ENCODE data around the gene KRT9.

The KRT9 gene

GRCh38 chr17:41581366-41582060 is 9.7 kb upstream of the KRT9 start:
- H3K9me2 ChIP-seq (ENCODE audit: low read depth, low read length), result no peaks in the 10 kb centered on the region
- H3K27me3 ChIP-seq (ENCODE audit: insufficient read depth, low read length), result no peaks in the 10 kb centered on the region
- no peak overlapping the region for H3K4me3 ChIP-seq (ENCODE audit: low read depth, low read length, poor library complexity, severe bottlenecking)
- no peaks in the 10 kb centered on the region for H3K79me2 ChIP-seq (ENCODE audit: insufficient read depth, low read length)
- no peaks in the 10 kb centered on the region for H3F3A ChIP-seq (ENCODE audit: insufficient read depth, low read length)
- H2AFZ ChIP-seq (ENCODE audit: low read length), result no peak overlapping the region
- no peaks in the 10 kb centered on the region for H3K9me3 ChIP-seq (ENCODE audit: low read length)
- H3K9ac ChIP-seq (ENCODE audit: low read length), result no peak overlapping the region
- H3K4me1 ChIP-seq (ENCODE audit: insufficient read depth, low read length, severe bottlenecking), result peaks cover 4% of the 10 kb centered on the region
- H4K20me1 ChIP-seq (ENCODE audit: insufficient read depth, low read length), result no peaks in the 10 kb centered on the region
- no peak overlapping the region for H3K27ac ChIP-seq (ENCODE audit: low read depth, low read length, poor library complexity, severe bottlenecking)
- H3K36me3 ChIP-seq (ENCODE audit: insufficient read depth, low read length), result no peaks in the 10 kb centered on the region
- TF ChIP-seq EZH2 (IDR thresholded peaks at IDR 0.05; ENCODE audit: borderline replicate concordance, low read length), result no peak
- TF ChIP-seq CTCF (IDR thresholded peaks at IDR 0.05; ENCODE audit: low read length), result no peak
- H3K4me2 ChIP-seq (ENCODE audit: low read length), result no peak overlapping the region

GRCh38 chr17:41580687-41581365 is 9.0 kb upstream of the KRT9 start:
- no peak overlapping the region for H3K4me2 ChIP-seq (ENCODE audit: low read length)
- H3F3A ChIP-seq (ENCODE audit: insufficient read depth, low read length), result no peaks in the 10 kb centered on the region
- H3K27me3 ChIP-seq (ENCODE audit: insufficient read depth, low read length), result no peaks in the 10 kb centered on the region
- H3K9me3 ChIP-seq (ENCODE audit: low read length), result no peaks in the 10 kb centered on the region
- H3K27ac ChIP-seq (ENCODE audit: low read depth, low read length, poor library complexity, severe bottlenecking), result no peak overlapping the region
- no peak overlapping the region for H2AFZ ChIP-seq (ENCODE audit: low read length)
- H3K9ac ChIP-seq (ENCODE audit: low read length), result no peak overlapping the region
- H3K9me2 ChIP-seq (ENCODE audit: low read depth, low read length), result no peaks in the 10 kb centered on the region
- H3K79me2 ChIP-seq (ENCODE audit: insufficient read depth, low read length), result no peaks in the 10 kb centered on the region
- TF ChIP-seq EZH2 (IDR thresholded peaks at IDR 0.05; ENCODE audit: borderline replicate concordance, low read length) (no peak), CTCF (IDR thresholded peaks at IDR 0.05; ENCODE audit: low read length) (no peak)
- no peak overlapping the region for H3K4me3 ChIP-seq (ENCODE audit: low read depth, low read length, poor library complexity, severe bottlenecking)
- no peaks in the 10 kb centered on the region for H3K36me3 ChIP-seq (ENCODE audit: insufficient read depth, low read length)
- no peaks in the 10 kb centered on the region for H4K20me1 ChIP-seq (ENCODE audit: insufficient read depth, low read length)
- peaks cover 4% of the 10 kb centered on the region for H3K4me1 ChIP-seq (ENCODE audit: insufficient read depth, low read length, severe bottlenecking)

- no peak for TF ChIP-seq CTCF (IDR thresholded peaks at IDR 0.05; ENCODE audit: low read length)
- no peak for TF ChIP-seq EZH2 (IDR thresholded peaks at IDR 0.05; ENCODE audit: borderline replicate concordance, low read length)
- no peaks in the 10 kb centered on the region for H3K9me2 ChIP-seq (ENCODE audit: low read depth, low read length)
- H4K20me1 ChIP-seq (ENCODE audit: insufficient read depth, low read length), result no peaks in the 10 kb centered on the region
- H3K9ac ChIP-seq (ENCODE audit: low read length), result no peak overlapping the region
- H3K9me3 ChIP-seq (ENCODE audit: low read length), result no peaks in the 10 kb centered on the region
- H3K4me1 ChIP-seq (ENCODE audit: insufficient read depth, low read length, severe bottlenecking), result peaks cover 4% of the 10 kb centered on the region
- no peaks in the 10 kb centered on the region for H3K79me2 ChIP-seq (ENCODE audit: insufficient read depth, low read length)
- no peaks in the 10 kb centered on the region; the same call in 1 of the 2 replicates for H3K27me3 ChIP-seq (ENCODE audit: insufficient read depth, low read length)
- no peak overlapping the region for H3K4me2 ChIP-seq (ENCODE audit: low read length)
- no peaks in the 10 kb centered on the region for H3K36me3 ChIP-seq (ENCODE audit: insufficient read depth, low read length)
- no peak overlapping the region for H3K4me3 ChIP-seq (ENCODE audit: low read depth, low read length, poor library complexity, severe bottlenecking)
- no peaks in the 10 kb centered on the region for H3F3A ChIP-seq (ENCODE audit: insufficient read depth, low read length)
- H2AFZ ChIP-seq (ENCODE audit: low read length), result no peak overlapping the region
- no peak overlapping the region for H3K27ac ChIP-seq (ENCODE audit: low read depth, low read length, poor library complexity, severe bottlenecking)
These were observed 8.4 kb upstream of the KRT9 start for GRCh38 chr17:41580244-41580575.
